IPS DF 6.9 (cell line): ENCODE measurements around the gene PDE4D.

Experiments
- DNase-seq: peaks from one replicate; pipeline ENCODE4 v3.0.0-alpha.2; 2013; ENCODE audit warnings: low read depth, low spot score
- H3K27ac ChIP-seq: one replicate; pipeline ENCODE4 v1.5.1; 2013; ENCODE audit warnings: low read length, control low read depth
- H3K27me3 ChIP-seq: 2 replicates; pipeline ENCODE4 v1.6.1; 2013; ENCODE audit warnings: mild to moderate bottlenecking, low read length; ENCODE audit not compliant: control insufficient read depth, insufficient read depth
- H3K36me3 ChIP-seq: 2 replicates; pipeline ENCODE4 v1.6.1; 2013; ENCODE audit warnings: low read length; ENCODE audit not compliant: control insufficient read depth, insufficient read depth
- H3K4me1 ChIP-seq: 2 replicates; pipeline ENCODE4 v1.6.1; 2013; ENCODE audit warnings: low read length; ENCODE audit not compliant: control insufficient read depth, insufficient read depth
- H3K4me3 ChIP-seq: 2 replicates; pipeline ENCODE4 v1.5.1; 2013; ENCODE audit warnings: mild to moderate bottlenecking, low read length
- H3K9me3 ChIP-seq: 2 replicates; pipeline ENCODE4 v1.6.1; 2013; ENCODE audit warnings: low read length, inconsistent platforms; ENCODE audit not compliant: control insufficient read depth, insufficient read depth
- WGBS: extraction: QIAGEN DNeasy Blood & Tissue Kit; methylation state at CpG from one replicate; pipeline ENCODE4 v1.1.7; 2013; ENCODE audit warnings: mixed read lengths, missing lambda C conversion rate; ENCODE audit not compliant: insufficient read length, insufficient coverage; 5-methylcytosine and 5-hydroxymethylcytosine counted together

The PDE4D gene

DNA sequence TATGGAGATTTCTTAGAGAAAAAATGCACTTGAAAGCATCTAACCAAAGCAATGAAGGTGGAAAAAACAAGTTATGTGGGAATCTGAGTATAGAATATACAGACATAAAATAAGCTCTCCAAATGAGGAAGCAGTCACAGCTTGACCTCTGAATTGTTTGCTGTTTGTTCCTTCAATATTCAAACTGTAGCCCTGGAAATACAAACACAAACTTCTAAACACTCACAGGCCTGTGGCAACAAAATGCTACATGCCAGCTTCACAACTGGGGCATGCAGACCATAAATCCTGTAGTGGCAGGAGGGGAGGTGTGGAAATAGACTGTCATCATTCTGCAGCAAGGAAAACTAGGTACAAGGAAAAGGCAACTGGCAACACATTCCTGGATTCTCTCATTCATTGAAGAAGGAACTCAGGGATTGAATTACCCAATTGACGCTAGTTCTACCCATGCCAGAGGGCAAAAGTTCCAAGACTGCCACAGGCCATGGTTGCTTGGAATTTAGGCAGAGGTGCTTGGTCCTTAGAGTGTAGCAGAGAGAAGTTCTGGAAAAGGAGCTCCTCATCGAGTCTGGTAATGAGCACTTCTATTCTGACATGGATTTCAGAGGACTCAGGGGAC, 349.6 kb downstream of the PDE4D start:
- H3K27ac ChIP-seq = no peak overlapping the region
- H3K27me3 ChIP-seq = no peaks in the 10 kb centered on the region
- H3K9me3 ChIP-seq = no peaks in the 10 kb centered on the region
- DNase-seq = no peak
- no peaks in the 10 kb centered on the region for H3K4me1 ChIP-seq
- H3K36me3 ChIP-seq = no peaks in the 10 kb centered on the region
- H3K4me3 ChIP-seq = no peak overlapping the region
- no CpG with 5 or more reads among the region's 2 CpGs for WGBS

DNA sequence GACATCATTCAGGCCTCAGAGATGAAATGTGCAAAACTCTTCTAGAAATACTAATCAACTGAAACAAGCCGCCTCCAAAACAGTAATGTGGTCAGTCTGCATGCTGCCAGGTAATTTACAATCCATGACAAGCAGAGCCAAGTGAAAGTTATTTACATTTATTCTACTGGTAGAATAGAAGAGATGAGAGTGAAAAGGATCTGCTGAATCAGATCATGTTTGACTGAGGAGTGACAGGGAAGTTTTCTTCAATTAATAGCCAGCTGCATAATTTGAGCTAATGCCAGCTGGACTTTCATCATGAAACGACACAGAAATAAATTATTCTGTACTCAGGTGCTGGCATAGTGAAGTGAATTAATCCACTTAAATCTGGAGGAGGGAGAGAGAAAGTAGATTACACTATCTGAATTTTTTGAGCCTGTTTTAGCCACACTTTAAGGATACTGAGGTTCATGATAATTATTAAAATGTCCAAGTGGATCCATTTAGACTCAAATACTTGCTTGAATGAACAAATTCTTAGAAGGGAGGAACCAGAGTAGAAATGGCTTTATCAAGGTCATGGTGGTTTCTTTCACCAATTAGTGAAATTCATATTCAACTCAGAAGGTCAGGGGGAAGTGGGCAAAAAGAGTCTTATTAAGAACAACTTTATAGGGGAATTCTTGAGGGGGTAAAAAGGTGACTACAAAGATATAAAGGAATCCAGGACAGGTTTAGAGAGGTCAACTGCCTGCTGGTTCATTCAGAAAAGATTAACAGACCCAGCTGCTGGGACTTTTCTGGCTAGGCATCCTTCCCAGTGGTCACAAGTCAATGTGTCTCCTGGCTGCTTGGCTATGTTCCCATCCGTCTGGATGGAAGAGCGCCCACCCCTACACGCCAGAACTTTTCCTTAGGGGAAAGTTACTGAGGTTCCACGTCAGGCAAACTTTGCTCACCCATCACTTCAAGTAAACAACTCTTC, 350.4 kb downstream of the PDE4D start:
- no peak for DNase-seq
- Histone ChIP-seq H3K36me3 (no peaks in the 10 kb centered on the region), H3K27me3 (no peaks in the 10 kb centered on the region), H3K4me3 (no peak overlapping the region), H3K9me3 (no peaks in the 10 kb centered on the region), H3K27ac (no peak overlapping the region), H3K4me1 (no peaks in the 10 kb centered on the region)
- WGBS = no CpG with 5 or more reads among the region's 6 CpGs

DNA sequence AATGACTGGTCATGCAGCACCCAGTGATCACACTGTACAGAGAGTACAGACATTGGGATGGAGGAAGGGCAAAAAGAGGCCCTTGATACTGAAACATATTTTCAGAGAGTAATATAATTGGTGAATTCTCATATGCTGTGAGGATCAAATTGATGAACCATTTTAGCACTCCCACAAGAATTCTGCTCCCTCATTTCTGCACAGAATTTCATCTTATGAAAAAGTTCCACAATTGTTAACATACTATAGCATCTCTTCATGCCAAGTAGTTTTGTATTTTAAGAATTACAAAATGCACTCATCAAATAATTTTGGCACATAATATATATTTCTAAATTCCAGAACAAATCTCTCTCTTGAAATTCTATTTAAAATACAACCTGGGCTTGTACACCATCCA, 351.2 kb downstream of the PDE4D start:
- Histone ChIP-seq H3K27me3 (no peaks in the 10 kb centered on the region), H3K36me3 (no peaks in the 10 kb centered on the region), H3K4me1 (no peaks in the 10 kb centered on the region), H3K9me3 (no peaks in the 10 kb centered on the region), H3K4me3 (no peak overlapping the region), H3K27ac (no peak overlapping the region)
- no peak for DNase-seq

DNA sequence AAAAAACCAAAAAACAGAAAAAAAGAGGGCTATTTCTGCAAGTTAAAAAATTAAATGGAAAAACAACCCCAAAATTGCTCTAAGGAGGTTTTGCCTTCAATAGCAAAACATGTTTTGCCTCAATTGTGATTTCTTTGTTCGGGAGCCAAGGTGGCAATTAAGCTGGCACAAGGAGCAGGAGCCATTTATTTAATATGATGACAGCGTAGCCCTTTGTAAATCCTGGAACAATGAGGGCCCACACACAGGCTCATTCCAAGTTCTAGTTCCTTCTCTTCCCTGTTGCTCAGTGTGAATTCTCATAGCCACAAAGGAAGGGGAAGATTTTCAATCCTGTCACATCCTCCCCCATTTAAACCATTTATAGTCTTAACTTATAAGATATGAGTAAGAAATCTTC, 353.2 kb downstream of the PDE4D start:
- no CpG with 5 or more reads among the region's 2 CpGs for WGBS
- no peaks in the 10 kb centered on the region for H3K9me3 ChIP-seq
- DNase-seq = no peak
- no peak overlapping the region for H3K4me3 ChIP-seq
- no peak overlapping the region for H3K27ac ChIP-seq
- H3K27me3 ChIP-seq = no peaks in the 10 kb centered on the region
- H3K36me3 ChIP-seq = no peaks in the 10 kb centered on the region
- H3K4me1 ChIP-seq = no peaks in the 10 kb centered on the region

DNA sequence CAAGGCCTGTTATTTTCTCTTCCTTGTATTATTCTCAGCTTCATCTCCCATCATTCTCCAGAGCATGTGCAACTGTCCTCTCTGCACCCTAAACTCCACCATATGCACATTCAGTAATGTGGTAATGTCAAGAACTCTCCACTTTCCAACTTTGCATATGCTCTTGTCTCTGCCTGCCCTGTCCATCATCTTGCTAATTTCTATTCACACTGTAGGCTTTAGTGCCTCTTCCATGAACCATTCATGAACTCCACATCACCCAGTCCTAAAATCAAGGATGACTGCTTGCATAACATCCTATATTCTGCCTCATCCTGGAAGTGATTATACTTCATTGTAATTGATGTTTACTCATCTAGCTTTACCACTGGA, 354.8 kb downstream of the PDE4D start:
- no peaks in the 10 kb centered on the region for H3K9me3 ChIP-seq
- H3K36me3 ChIP-seq = no peaks in the 10 kb centered on the region
- no peak overlapping the region for H3K4me3 ChIP-seq
- H3K27ac ChIP-seq = no peak overlapping the region
- H3K27me3 ChIP-seq = no peaks in the 10 kb centered on the region
- no peak for DNase-seq
- no peaks in the 10 kb centered on the region for H3K4me1 ChIP-seq

DNA sequence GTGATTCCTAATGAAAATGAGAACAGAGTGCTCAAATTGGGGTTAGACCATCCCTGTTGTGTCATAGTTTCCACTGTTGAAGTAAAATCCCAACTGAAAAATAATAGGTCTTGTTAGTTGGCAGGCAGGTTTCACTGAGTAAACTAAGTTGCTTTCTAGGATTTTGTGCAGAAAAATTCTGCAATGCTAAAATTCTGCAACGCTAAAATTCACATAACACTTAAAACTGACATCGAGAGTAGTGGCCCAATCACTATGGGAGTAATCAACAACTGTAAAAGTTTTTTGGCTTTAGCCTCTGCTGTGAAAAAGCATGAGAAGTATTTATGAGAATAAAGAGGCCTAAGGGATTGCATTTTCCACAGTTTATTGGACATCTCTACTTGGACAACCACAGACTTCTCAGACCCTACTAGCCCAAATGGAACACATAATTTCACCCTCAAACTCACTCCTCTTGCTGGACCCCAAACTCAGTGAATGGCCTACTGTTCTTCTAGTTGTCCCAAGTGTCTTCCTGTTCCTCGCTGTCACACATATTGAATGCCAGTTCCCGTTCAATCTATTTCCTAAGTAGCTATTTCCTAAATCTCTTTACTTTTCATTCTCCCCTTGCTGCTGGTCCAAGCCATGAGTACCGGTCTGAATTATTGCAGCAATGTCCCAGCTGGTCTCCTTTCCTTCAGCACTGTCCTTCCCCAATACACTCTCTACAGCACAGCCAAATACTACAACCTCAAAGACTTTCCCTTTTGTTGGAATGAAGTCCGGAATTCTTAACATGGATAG, 355.4 kb downstream of the PDE4D start:
- no peaks in the 10 kb centered on the region for H3K27me3 ChIP-seq
- H3K4me1 ChIP-seq = no peaks in the 10 kb centered on the region
- no peaks in the 10 kb centered on the region for H3K36me3 ChIP-seq
- DNase-seq = no peak
- no CpG with 5 or more reads among the region's 6 CpGs for WGBS
- H3K4me3 ChIP-seq = no peak overlapping the region
- no peaks in the 10 kb centered on the region for H3K9me3 ChIP-seq
- H3K27ac ChIP-seq = no peak overlapping the region

DNA sequence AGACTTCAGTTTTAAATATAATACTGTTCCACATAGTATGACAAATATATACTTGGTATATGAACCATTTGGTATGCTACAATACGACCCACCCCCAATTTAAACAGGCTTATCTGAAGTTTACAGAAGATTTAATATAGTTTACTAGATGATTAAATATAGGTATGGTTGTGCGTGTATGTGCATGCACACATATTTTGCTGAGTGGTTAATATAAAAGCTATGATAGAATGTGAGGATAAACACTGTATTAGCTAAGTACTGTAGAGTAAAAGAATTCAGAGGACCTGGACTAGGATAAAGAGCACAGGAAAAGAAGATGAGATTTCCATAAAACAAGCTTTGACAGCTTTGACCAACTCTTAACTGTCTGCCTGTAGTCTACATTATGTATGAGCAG, 356.7 kb downstream of the PDE4D start:
- H3K36me3 ChIP-seq = no peaks in the 10 kb centered on the region
- no peak overlapping the region for H3K27ac ChIP-seq
- no peak overlapping the region for H3K4me3 ChIP-seq
- no peak for DNase-seq
- no peaks in the 10 kb centered on the region for H3K9me3 ChIP-seq
- H3K4me1 ChIP-seq = no peaks in the 10 kb centered on the region
- 100% methylated on average over 1 of the region's 2 CpGs for WGBS
- H3K27me3 ChIP-seq = no peaks in the 10 kb centered on the region

DNA sequence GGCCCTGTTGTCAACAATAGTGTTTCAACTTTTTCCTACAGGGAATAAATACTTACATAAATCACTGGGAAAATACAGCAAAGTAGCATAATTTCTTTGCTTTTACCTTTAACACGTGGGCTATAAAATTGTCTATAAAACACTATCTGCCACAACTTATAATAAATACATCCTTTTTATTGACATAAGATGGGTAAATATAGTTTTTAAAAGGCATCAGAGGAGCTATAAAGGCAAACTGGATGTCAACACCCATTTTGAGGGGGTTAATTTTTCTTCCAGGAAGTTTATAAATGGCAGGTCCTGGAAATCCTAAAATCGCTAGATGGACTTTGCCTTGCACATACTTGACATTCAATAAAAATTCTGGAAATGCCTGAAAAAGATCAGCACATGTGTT, 358.0 kb downstream of the PDE4D start:
- no peaks in the 10 kb centered on the region for H3K36me3 ChIP-seq
- no peaks in the 10 kb centered on the region for H3K9me3 ChIP-seq
- no peaks in the 10 kb centered on the region for H3K4me1 ChIP-seq
- no peaks in the 10 kb centered on the region for H3K27me3 ChIP-seq
- H3K4me3 ChIP-seq = no peak overlapping the region
- no peak for DNase-seq
- no CpG with 5 or more reads among the region's 2 CpGs for WGBS
- H3K27ac ChIP-seq = no peak overlapping the region

DNA sequence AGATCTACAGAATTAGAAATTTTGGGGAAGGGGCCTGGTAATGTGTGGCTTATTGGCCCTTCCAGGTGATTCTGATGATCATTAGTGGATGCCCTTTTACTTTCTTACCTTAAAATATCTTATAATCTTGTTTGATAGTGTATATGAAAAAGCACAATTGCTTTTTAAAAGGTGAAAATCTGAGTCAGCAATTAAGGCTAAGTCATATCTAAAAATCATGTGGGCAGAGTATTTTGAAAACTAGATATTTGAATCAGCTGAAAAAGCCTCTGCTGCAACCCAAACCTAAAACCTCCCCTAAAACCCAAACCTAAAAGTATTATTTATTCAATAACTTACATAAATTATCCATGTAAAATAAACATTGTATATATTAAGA, 359.8 kb downstream of the PDE4D start:
- Histone ChIP-seq H3K36me3 (no peaks in the 10 kb centered on the region), H3K27ac (no peak overlapping the region), H3K4me1 (no peaks in the 10 kb centered on the region), H3K9me3 (no peaks in the 10 kb centered on the region), H3K4me3 (no peak overlapping the region), H3K27me3 (no peaks in the 10 kb centered on the region)
- DNase-seq = no peak

DNA sequence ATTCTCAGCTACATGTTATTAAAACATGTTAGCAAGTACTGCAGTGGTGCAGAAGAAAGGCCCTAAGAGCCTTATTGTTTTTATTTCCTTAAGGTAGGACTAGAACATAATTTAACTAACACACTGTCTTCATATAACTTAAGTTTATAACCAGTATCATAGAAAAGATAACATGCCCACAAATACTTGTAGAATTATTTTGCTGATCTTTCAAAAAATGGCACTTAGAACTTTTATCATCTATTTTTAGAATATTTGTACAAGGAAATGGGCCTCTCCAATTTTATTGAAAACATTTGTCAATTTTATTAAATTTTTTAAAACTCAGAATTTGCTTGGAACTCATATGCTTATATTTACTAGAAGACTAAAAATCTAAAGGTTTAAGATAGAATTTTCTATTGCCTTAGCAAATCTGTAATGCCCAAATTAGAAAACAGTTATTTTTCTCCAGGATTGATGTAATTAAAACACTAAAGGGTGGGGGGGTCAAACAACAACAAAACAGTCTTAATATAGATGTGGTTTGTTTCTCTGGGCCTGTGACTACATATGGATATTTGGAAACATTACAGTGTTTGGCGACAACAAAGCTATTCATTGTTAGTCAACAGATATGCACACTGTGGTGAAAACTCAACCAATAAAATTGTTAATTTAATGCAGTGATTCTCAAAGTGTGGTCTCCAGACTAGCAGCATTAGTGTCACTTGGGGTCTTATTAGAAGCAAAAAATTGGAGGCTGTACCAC, 360.4 kb downstream of the PDE4D start:
- no peak for DNase-seq
- WGBS = no CpG with 5 or more reads among the region's 1 CpG
- H3K4me3 ChIP-seq = no peak overlapping the region
- H3K9me3 ChIP-seq = no peaks in the 10 kb centered on the region
- H3K27me3 ChIP-seq = no peaks in the 10 kb centered on the region
- H3K36me3 ChIP-seq = no peaks in the 10 kb centered on the region
- H3K4me1 ChIP-seq = no peaks in the 10 kb centered on the region
- H3K27ac ChIP-seq = no peak overlapping the region
